GM18858 (cell line): ENCODE measurements around the gene EXOC4.

Source experiments
- ATAC-seq: cut with Tn5 transposase; IDR thresholded peaks from one replicate; pipeline ENCODE4 v1.9.1; 2021; ENCODE audit not compliant: unreplicated experiment

Gene EXOC4

DNA sequence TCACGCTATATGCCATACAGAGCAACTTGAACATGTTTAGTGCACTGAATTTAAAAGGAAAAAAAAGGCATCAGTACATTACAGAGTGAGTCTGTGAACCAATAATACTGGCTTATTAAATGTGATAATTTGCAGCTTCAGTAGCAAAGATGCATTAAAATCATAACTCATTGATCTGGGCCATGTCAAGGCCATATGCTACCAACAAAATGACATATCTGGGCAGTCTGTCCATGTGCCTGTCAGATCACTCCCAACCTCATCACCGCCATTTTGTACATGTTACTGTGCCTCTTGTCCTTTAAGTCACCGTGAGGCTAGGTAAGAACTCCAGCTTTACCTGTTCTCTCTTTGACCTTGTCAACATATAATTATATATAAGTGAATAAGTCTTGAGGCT is 566.8 kb downstream of the EXOC4 start:
- ATAC-seq, result no peak

DNA sequence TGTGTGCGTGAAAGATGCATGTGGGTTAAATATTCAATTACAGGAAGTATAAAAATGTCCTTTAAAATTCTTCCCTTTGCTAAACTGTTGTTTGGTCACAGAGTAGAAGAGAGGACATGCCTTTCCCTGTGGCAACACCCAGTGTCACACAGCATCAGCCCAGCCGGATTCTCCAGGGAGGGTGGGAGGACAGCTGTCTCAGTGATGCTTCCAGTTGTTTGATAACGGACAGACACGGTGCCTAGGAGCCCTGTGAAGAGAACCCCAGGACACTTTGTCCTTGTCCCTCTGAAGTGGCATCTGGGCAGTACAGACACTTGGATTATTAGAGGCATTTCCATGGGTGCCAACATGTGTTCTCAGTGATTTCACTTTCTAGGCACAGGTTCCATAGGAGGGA is 567.7 kb downstream of the EXOC4 start:
- no peak for ATAC-seq

DNA sequence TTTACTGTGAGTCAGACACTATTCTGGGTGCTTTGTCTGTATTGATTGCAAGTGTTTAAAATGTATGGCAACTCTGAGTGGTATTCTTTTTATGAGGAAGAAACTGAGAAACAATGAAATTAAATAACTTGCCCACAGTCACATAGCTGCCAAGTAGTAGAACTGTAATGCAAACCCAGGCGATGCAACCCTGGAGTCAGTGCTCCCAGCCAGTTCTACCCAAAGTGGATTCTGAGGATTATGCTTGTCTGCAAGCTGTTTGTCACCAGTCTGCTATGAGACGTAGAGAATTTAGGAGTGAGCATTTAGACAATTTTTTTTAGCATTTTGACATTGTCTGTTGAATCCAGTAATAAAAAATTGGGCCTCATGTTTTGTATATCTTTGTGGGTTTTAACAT is 568.3 kb downstream of the EXOC4 start:
- ATAC-seq, result no peak

DNA sequence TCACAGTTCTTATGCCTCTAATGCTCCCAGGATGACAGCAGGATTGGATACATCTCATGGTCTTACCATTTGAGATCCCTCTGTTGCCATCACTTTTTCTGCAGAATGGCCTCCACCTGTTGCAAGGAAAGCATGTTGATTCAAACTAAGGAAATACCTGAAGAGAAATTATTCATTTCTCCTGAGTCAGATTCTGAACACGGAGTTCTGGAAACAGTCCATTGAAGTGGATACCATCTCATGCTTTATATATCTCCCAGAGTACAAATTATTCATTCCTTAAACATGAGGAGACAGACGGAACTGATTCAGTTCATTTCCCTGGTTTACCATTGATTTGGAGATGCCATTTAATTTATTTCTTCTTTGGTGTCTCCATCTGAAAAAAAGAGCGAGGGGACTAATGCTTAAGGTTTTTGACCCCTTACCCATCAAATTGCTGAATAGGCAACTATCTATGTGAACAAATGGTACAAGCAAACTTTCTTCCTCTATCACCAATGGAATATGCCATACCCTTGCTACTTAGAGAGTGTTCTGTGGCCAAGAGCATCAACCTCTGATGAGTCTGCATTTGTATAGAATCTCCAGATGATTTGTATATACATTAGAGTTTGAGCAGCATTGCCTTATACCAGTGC is 569.2 kb downstream of the EXOC4 start:
- no peak for ATAC-seq

DNA sequence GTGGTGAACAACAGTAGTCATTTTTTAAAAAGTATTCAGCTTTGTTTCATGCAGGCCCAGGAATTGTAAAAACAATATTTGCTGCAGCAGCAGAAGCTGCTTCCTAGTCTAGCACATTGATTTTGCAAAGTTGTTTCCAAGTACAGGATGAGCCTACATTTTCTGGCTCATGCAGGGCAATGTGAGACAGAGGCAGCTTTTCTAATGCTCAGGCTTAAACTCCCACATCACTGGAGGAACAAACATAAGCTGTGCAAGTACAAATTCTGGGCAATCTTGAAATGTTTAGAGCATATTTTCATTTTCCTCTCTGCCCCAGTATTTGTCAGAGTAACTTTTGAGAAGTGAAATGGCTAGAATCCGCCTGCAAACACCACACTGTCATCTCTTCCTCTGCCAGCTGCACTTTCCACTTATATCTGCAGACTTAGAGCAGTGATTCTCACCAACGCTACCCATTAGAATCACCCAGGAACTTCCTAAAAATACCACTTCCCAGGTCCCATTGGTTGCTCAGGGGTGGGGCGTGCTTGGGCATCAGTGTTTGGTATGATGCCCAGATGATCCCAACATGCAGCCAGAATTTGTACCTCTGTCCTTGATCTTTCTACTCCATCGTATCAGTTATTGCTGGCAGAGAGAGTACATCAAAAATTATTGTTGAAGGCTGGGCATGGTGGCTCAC is 570.1 kb downstream of the EXOC4 start:
- ATAC-seq, result no peak

DNA sequence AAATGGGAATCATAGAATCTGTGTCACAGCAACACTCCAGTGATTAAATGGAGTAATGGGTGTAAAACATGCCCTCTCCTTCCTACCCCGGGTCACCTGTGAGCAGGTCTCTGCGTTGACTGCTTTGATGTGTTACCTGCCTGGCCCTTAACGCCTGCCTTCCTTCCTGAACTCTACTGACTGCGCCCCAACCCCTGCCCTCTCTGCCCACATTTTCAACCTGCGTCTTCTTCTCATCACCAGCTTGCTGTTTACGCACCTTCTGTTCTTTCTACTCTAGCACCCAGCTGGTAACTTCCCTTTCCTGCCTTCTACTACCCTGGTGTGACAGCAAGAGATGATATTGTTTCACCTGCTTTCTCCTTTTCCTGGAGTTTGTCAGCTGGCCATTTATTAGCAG is 571.3 kb downstream of the EXOC4 start:
- ATAC-seq, result no peak

DNA sequence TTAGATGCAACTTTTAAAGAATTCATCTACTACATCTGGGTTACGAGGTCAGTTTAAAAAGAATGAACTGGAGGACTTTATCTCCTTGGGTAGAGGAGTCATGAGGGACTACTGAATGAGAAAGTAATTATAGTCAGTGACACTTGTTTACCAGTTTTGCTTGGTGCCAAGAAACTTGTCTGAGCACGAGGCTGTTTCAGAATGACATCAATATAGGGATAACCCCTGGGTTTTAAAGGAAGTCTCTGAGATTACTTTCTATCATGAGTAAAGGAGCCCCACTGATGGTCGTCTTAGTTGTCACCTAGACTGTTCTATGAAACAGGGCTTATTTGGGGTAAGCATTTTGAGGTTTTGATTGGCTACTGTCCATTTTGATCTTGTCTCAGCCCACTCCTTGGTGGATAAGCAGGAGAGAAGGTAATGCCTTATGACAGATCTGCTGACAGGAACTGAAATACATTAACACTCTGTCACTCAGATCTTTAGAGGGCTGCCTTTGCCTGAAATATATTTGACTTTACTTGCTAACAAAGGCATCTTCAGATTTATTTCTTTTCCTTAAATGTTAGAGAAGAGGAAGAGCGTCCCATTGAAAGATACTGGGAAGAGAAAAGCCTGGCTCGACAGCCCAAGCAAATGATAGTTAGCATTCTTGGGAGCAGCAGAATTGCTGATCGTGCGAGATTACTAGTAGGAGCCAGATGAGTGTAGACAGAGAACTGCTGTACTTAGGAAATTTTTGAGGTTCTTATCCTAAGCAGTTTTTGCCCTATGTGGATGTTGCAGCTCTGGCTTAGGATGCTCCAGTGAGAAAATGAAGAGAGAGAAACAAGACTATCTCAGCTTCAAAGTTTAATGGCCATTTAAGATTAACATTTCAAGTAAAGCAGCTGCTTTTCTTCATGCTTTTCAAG is 575.1 kb downstream of the EXOC4 start:
- ATAC-seq, result peak; percentile 46

DNA sequence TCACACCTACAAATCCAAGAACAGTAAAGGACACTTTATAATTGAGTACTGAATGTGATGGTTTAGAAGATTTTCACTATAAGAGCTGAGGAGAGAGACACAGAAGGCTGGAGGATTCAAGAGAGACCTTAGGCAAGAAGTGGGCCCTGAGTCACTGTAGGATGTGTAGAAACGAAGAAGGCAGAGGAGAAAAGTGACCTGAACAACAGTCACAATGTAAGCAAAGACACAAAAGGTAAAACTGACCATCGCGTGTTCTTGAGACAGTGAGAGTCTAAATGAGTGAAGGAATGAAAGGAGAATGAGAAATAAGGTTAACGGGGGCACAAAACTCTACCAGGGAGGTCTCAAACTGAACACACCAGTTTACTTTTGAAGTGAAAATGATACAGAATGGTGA is 576.0 kb downstream of the EXOC4 start:
- ATAC-seq, result no peak

DNA sequence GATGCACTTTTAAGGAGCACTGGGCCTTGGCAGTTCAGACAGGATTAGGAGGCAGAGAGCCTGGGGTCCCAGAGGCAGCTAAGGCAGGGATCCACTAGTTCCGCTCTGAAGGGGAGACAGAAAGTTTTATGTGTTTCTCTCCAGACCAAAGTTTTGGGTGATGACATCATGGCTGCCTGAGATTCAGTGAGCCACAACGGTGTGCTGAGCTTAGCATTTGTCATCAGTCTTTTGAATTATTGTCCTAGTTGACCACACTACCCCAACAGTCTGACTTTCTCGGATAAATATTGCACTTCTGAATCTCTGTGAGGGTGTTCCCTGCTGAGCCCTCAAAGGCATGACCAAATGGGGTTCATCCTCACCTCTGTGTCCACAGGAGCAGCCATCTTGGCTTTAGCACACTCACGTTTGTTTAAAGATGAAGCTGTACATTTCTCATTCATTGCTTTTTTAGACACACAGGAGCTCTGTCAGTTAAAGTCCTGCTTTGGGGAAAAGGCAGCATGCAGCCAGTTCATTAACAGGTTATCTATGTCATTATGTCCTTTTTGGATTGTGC is 576.5 kb downstream of the EXOC4 start:
- ATAC-seq, result no peak

DNA sequence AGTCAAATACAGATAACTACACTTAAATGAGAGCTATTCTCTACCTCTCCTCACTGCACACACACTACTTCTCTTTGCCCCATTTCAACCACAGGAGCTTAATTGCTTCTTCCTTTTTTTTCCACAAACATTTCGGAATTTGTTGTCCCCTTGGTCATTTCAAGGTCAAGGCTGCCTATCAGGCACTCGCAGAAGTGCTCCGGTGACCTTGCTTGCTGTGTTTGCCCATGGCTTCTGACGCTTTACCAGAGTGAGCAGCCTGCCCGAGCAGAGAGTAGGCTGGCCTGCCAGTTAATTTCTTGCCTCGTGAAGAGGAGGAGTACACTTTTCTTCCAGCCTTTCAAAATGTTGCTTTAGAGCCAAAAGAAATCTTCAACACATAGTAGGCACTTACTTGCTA is 577.2 kb downstream of the EXOC4 start:
- ATAC-seq, result no peak

DNA sequence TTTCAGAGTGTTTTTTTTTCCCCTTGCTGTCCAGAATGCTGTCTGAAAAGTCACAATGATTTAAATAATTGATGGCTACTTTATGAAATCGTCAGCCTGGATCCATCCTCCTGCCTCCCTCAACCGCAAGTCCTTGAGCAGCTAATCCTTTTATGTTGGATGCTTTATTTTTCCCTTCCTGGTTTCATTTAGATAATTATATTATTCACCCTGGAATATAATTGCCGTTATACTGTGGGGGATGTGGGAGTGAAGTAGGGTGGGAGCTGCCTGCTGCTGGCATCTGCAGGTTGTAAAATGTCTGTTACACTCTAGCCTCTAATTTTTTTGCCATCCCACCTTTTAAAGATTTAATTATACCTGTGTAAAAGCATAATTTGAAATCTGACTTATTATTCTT is 583.8 kb downstream of the EXOC4 start:
- ATAC-seq, result no peak

DNA sequence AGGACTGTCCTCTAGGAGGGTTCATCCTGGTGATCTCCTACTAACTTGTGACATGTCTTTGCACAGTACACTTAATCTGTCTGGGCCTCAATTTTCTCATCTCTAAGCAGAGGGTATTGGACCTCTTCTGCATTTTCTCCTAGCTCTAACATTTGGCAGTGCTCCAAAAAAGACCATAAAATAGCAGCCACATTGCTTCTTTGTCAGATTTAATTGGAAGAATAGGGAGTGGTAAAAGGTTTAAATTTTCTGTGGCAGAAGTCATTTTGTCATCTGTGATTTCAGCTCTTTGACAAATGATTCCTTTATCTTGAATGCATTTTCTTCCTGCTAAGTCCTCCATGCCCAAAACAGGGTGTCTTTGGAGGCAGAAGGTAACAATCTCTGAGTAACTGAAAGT is 584.3 kb downstream of the EXOC4 start:
- ATAC-seq, result no peak

DNA sequence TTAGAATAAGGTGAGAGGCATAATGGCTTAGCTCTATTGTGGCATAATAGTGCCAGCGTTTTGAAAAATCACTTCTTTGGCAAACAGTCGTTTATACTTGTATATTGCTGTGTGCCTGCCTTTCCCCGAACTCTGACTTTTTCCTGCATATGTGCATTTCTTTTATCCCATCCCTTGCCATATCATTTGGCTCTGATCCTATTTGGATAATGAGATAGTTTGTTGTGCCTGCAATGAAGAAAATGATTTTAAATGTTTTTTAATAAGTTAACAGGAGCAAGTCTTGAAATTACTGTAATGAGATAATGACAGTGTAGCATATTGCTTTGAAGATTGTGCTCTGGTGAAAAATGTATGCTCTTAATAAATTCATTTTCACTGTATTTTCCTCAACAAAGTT is 586.2 kb downstream of the EXOC4 start:
- ATAC-seq, result no peak

DNA sequence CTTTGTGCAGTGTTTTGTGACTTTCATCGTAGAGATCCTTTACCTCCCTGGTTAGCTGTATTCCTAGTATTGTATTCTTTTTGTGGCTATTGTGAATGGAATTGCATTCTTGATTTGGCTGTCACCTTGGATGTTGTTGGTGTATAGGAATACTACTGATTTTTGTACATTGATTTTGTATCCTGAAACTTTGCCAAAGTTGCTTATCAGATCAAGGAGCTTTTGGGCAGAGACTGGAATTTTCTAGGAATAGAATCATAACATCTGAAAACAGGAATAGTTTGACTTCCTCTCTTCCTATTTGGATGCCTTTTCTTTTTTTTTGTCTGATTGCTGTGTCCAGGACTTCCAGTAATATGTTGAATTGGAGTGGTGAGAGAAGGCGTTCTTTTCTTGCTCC is 590.5 kb downstream of the EXOC4 start:
- ATAC-seq, result no peak

DNA sequence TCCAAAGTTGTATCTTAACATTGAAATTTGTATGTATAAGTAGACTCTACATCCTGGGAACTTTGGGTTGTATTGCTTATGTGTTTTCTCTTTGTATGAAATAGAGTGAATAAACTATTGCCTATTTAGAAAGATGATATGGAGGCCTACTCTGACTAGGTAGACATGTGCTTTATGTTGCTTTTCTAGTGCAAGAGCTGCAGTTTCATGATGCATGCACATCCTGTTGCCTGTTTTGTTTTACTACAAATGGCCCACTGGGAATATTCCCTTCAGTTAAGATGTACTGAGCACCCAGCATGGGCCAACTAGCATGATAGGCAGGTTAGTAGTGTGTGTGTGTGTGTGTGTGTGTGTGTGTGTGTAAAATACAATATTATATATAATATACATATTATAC is 592.1 kb downstream of the EXOC4 start:
- no peak for ATAC-seq

DNA sequence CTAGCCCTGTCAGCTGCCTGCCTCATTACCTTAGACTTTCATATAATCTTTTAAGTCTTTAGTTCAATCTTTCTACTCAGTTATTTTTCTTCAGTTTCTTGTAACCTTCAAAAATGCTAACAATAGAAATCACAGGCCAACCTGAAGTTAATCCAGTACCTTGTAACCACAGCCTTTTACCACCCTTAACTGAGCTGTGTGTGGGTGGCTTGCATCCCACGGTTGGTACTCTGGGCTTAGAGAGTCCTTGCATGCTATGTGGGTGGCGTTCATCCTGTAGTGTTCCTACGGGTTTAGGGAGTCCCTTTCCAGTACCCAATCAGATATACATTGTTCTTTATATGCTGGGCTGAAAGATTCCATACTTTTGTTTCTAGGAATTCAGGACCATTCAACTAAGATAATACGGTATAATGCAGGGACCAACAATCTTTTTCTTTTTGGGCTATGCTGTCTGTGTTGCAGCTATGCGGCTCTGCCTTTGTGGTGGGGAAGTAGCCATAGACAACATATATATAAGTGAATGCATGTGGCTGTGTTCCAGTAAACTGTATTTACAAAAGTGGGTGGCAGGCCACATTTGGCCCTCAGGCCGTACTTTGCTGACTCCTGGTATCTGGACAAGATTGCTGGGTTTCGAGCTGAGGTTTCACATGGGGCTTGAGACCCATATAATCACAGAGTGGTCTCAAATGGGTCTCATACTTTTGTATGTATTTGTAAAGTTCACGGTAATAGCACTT is 593.5 kb downstream of the EXOC4 start:
- ATAC-seq, result no peak

DNA sequence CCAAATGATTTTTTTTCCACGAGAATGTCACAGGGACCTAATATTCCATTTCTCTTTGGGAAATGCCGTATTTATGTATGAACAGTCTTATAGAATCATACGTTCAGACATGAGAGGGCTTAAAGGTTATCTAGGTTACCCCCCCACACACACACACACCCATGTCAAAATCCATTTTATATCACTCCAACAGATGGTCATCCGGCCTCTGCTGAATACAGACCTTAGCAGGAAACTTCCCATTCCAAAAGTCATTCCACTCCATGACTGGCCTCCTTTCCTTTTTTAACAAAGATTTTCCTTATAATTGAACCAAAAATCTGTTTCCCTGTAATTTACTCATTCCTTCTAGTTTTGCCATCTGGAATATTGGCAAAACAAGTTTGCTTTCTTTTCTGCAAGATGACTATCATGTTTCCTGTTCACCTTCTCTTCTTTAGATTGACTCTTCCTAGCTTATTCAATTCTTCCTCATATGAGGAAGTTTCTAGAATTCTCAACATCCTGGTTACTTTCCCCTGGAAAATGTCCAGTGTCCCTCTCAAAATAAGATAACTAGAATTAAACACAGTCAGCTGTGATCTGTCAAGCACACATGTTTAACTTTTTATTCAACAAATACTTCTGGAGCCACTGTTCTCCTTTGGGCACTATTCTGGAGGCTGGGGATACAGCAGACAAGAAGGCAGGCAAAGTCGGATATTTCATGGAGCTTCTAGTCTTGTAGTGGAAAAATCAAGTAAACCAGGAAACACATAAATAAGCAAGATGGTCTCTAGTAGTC is 597.8 kb downstream of the EXOC4 start:
- ATAC-seq, result no peak

DNA sequence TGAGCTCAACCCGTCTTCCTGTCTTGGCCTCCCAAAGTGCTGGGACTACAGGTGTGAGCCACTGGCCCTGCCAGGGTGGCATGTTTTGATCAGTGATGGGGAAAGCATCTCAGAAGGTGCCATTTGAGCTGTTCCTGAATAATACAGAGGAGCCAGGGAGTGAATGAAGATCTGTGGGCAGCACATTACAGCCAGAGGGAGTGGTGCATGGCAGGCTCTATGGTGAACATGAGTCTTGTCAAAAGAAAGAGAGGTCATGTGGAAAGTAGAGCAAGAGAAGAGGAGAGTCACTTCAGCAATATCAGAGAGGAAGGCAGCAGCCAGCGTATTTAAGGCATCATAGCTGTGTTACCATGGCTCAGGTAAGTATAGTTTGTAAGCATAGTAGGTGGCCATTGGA is 598.5 kb downstream of the EXOC4 start:
- ATAC-seq, result no peak

DNA sequence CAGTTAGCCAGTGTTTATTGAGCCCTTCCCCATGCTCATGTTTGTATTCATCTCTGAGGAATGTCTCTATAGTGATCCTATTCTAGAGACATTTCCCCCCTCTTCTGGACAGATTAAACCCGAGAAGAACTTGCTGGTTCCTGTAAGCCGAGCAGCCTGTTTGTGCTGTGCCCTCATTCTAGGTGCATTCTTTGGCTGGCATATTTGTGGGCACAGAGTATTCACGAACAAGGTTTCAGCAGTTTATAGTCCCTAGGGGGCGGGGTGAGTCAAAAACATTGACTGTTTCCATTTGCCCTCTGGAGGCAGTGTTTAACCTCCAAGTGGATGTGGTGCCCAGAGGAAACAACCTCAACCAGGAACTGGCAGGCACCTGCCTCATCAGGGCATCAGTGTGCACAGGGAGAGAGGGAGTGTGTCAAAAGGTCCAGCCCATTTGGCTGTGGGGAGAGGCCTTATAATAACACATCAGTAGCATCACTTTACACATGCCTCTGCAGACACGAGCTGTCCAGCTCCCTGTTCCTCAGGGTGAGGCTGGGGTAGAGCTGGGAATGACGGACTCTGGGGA is 600.9 kb downstream of the EXOC4 start:
- no peak for ATAC-seq

DNA sequence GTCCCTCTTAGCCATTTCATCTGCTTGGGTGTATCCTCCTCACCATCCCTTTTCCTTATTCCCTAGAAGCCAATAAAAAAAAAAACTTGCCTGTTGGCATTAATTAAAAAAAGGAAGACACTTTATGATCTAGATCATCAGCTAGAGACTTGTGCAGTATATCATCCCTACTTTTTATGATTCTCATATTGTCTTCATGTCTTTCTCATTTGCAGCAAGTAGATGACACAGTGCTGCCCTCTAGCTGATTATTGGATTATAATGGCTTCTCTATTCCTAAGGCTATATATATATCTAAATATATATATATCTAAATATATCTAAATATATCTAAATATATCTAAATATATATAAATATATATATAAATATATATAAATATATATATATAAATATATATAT is 601.9 kb downstream of the EXOC4 start:
- no peak for ATAC-seq
